GM12891 (cell line): Measurements from ENCODE around the gene RCC2. TPM values are rescaled to one million over a fixed set of nuclear protein-coding genes. Genes with fewer than 3 reads are reported as not detected.
"Not testable (repeated sequence)": the region's sequence is repeated elsewhere in the genome, so short reads cannot be mapped to it uniquely, and the experiment has no call there.

Experiments
- DNase-seq: peaks from one replicate; pipeline ENCODE4 v3.0.0; 2011; ENCODE audit warnings: low spot score; ENCODE audit not compliant: insufficient read length
- FAIRE-seq: peaks from 2 replicates; lab custom pipeline; 2011; peaks lifted over from hg19 to GRCh38; lab: Jason Lieb, UNC
- PAX5 ChIP-seq: IDR thresholded peaks from 2 replicates; pipeline ENCODE4 v1.6.1; 2011; ENCODE audit warnings: low read length, moderate library complexity, mild to moderate bottlenecking; ENCODE audit not compliant: insufficient read depth, severe bottlenecking
- POLR2A ChIP-seq: IDR thresholded peaks from 2 replicates; pipeline ENCODE4 v1.6.1; 2011; ENCODE audit warnings: low read depth, low read length, control low read depth
- POLR2AphosphoS5 ChIP-seq: IDR thresholded peaks from 2 replicates; pipeline ENCODE4 v1.6.1; 2011; ENCODE audit warnings: low read depth, low read length, control low read depth
- POU2F2 ChIP-seq: IDR thresholded peaks from 2 replicates; pipeline ENCODE4 v1.6.1; 2011; ENCODE audit warnings: low read depth, mild to moderate bottlenecking, control low read depth, low read length, moderate library complexity
- SPI1 ChIP-seq: IDR thresholded peaks from 2 replicates; pipeline ENCODE4 v1.6.1; 2011; ENCODE audit warnings: low read depth, low read length, control low read depth
- TAF1 ChIP-seq: IDR thresholded peaks from 2 replicates; pipeline ENCODE4 v1.6.1; 2011; ENCODE audit warnings: low read depth, low read length, control low read depth
- polyA plus RNA-seq: library from polyadenylated mRNA; unstranded; fragments of >200 nt; gene quantifications from one replicate; pipeline ENCODE4 v1.2.1, GENCODE V29; 2012; ENCODE audit warnings: low read depth, missing spikeins, inconsistent platforms; ENCODE audit not compliant: missing spikeins

RCC2 gene
- 44.9 TPM for polyA plus RNA-seq

DNA sequence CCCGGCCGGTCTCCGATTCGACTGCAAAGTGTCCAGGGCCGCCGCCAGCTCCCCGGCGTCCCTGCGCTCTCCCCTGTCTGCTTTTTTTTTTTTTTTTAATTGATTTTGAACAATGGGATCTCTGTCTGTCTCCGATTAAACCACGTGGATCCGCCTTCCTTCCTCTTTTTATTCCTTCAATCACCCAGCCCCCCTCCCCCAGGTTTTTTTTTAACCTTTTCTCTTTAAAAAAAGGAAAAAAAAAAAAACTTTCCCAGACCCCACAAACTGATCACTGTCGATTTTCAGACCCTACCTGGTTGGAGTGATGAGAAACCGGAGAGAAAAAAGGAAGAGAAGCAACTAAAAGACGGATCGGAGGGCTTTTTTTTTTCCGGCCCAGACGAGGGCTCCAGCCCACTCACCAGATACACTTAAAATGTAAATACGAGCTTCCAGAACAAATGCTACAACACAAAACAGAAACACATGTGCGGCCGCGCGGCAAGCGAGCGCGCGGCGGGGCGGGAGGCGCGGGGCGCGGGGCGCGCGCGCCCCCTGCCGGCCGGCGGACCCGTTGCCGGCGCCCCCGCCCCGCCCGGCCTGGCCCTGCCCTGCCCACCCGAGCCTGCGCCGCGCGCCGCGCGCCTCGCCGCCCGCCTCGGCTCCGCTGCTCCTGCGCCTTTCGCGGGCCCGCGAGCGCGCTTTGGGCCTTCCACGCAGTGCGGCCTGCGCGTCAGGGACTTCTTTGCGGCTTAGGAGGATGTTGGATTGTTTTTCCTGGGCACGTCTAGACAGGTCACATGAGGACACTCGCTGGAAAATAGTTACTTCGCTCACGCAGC, at the start of gene RCC2:
Gene RCC2, minus strand, starts transcription at position 428 of the 824 bp plus-strand sequence. CDS start 1,163 bp downstream, outside the sequence.
- peak; percentile 78 for FAIRE-seq
- DNase-seq, result peak; percentile 81
- peak; percentile 62; the same call in 1 of the 2 replicates for TF ChIP-seq POLR2AphosphoS5
- no peak for TF ChIP-seq SPI1
- no peak for TF ChIP-seq PAX5
- peak; percentile 69; the same call in 1 of the 2 replicates for TF ChIP-seq POLR2A
- TF ChIP-seq TAF1, result peak; percentile 81
- TF ChIP-seq POU2F2, result no peak; the same call in 1 of the 2 replicates

DNA sequence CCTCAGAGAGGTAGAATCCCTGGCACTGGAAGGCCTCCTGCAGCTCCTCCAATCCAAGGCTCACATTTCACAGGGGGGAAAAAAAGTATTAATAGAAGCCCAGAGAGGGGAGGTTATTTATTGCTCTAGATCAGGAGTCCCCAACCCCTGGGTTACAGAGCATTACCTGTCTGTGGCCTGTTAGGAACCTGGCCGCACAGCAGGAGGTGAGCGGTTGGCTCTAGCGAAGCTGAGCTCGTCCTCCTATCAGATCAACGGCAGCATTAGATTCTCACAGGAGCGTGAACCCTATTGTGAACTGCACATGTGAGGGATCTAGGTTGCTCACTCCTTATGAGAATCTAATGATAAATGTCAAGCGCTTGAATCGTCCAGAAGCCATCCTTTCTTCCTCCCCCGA, 46.8 kb upstream of the RCC2 start:
- FAIRE-seq, result no peak
- no peak for TF ChIP-seq POLR2AphosphoS5
- TF ChIP-seq POLR2A, result no peak
- TF ChIP-seq TAF1, result no peak
- TF ChIP-seq PAX5, result no peak
- no peak for TF ChIP-seq POU2F2
- TF ChIP-seq SPI1, result no peak
- DNase-seq, result no peak

DNA sequence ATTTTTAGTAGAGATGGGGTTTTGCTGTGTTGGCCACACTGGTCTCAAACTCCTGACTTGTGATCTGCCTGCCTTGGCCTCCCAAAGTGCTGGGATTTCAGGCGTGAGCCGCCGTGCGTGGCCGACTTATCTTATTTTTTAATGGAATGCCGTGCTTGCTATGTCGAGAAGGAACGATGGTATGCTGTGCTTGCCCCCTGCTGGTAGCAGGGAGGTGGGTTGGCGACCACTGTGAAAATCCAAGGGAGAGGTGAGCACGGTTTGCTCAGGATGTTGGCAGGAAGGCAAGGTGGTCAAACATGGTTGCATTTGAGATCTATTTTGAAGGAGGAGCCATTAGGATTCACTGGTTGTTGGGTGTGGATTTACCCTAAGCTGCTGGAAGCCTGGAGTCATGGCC, 45.8 kb upstream of the RCC2 start:
- TF ChIP-seq TAF1, result no peak
- no peak for TF ChIP-seq POU2F2
- no peak for TF ChIP-seq POLR2AphosphoS5
- TF ChIP-seq POLR2A, result no peak
- TF ChIP-seq SPI1, result no peak
- TF ChIP-seq PAX5, result no peak
- DNase-seq, result no peak
- peak; percentile 33 for FAIRE-seq

- DNase-seq, result not testable (repeated sequence)
These were observed 42.5 kb upstream of the RCC2 start for GRCh38 chr1:17481981-17482380.

GRCh38 chr1:17480846-17481245, 41.4 kb upstream of the RCC2 start:
- FAIRE-seq (no peak), DNase-seq (no peak)
- TF ChIP-seq POLR2A (no peak), PAX5 (no peak), TAF1 (no peak), POLR2AphosphoS5 (no peak), SPI1 (no peak), POU2F2 (no peak)

More at GRCh38 chr1:17481981-17482380, 42.5 kb upstream of the RCC2 start:
- not testable (repeated sequence) for FAIRE-seq

DNA sequence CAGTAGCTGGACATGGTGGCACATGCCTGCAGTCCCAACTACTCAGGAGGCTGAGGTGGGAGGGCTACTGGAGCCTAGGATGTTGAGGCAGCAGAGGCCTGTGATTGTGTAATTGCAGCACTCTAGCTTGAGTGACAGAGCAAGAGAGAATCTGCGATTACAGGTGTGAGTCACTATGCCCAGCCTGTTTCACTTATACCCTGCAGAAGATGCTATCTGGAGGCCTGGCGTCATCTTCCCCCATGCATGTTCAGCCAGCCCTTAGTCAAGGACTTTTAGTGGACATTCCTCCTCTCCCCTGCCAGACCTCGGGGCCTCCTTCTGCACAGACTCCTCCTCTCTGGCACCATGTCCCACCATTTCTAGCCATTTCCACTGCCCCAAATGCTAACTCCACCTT, 36.3 kb upstream of the RCC2 start:
- DNase-seq (no peak), FAIRE-seq (no peak)
- no peak for TF ChIP-seq POLR2AphosphoS5

- FAIRE-seq, result not testable (repeated sequence)
These were observed 35.5 kb upstream of the RCC2 start for GRCh38 chr1:17474836-17475555.

DNA sequence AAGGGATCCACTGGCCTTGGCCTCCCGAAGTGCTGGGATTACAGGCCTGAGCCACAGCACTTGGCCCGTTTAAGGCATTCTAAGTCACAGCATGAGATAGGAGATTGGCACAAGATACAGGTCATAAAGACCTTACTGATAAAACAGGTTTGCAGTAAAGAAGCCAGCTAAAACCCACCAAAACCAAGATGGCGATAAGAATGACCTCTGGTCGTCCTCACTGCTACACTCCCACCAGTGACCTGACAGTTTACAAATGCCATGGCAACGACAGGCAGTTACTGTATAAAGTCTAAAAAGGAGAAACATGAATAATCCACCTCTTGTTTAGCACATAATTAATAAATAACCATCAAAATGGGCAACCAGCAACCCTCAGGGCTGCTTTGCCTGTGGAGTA, 33.3 kb upstream of the RCC2 start:
- no peak for FAIRE-seq

More at GRCh38 chr1:17474836-17475555, 35.5 kb upstream of the RCC2 start:
- not testable (repeated sequence) for DNase-seq

GRCh38 chr1:17471393-17471792, 31.9 kb upstream of the RCC2 start:
- DNase-seq (no peak), FAIRE-seq (no peak)
- TF ChIP-seq POLR2AphosphoS5 (no peak), TAF1 (no peak), POU2F2 (no peak), SPI1 (no peak), POLR2A (no peak)

More for the DNA sequence above, 33.3 kb upstream of the RCC2 start:
- DNase-seq, result no peak
- no peak for TF ChIP-seq TAF1
- no peak for TF ChIP-seq POLR2A
- TF ChIP-seq PAX5, result no peak
- TF ChIP-seq POU2F2, result no peak
- no peak for TF ChIP-seq POLR2AphosphoS5
- TF ChIP-seq SPI1, result no peak
